ENCODE results near the gene MED13L. TPM values are rescaled to one million over a fixed set of nuclear protein-coding genes. Genes with fewer than 3 reads are reported as not detected.

Gene MED13L
- total and polyA plus RNA-seq, 9 donors, result 47.8 to 198 (median 156) TPM

GRCh38 chr12:115941362-115941761 lies 336.1 kb downstream of the MED13L start:
- no peaks in the 10 kb centered on the region for H3K27me3 ChIP-seq
- no peak overlapping the region for H3K4me3 ChIP-seq
- 88 to 93% (median 92%) methylated on average over 5 of the region's 5 CpGs for WGBS, 3 donors
- no peaks in the 10 kb centered on the region for H3K4me1 ChIP-seq (ENCODE audit: insufficient read depth)
- H3K36me3 ChIP-seq, result no peaks in the 10 kb centered on the region
- H3K27ac ChIP-seq, result no peak overlapping the region
- H3K9me3 ChIP-seq, result no peaks in the 10 kb centered on the region
- TF ChIP-seq CTCF (IDR thresholded peaks at IDR 0.05) (no peak), POLR2A (IDR thresholded peaks at IDR 0.05) (no peak), EP300 (IDR thresholded peaks at IDR 0.05) (no peak)
- intact Hi-C loops (cut with DNase I), result no loop called here
- no peak for DNase-seq

- 80 to 85% (median 84%) methylated on average over 1 of the region's 1 CpG for WGBS, 3 donors
- Histone ChIP-seq H3K27me3 (no peaks in the 10 kb centered on the region), H3K4me1 (ENCODE audit: insufficient read depth) (no peaks in the 10 kb centered on the region), H3K9me3 (no peaks in the 10 kb centered on the region), H3K27ac (no peak overlapping the region), H3K36me3 (no peaks in the 10 kb centered on the region), H3K4me3 (no peak overlapping the region)
- TF ChIP-seq CTCF (IDR thresholded peaks at IDR 0.05) (no peak), POLR2A (IDR thresholded peaks at IDR 0.05) (no peak), EP300 (IDR thresholded peaks at IDR 0.05) (no peak)
- DNase-seq, result no peak
- intact Hi-C loops (cut with DNase I), result no loop called here
These were observed 338.6 kb downstream of the MED13L start for GRCh38 chr12:115938794-115939377.

- DNase-seq, result no peak
- no peaks in the 10 kb centered on the region for H3K27me3 ChIP-seq
- no peaks in the 10 kb centered on the region for H3K36me3 ChIP-seq
- intact Hi-C loops (cut with DNase I), result no loop called here
- no peaks in the 10 kb centered on the region for H3K9me3 ChIP-seq
- no peak overlapping the region for H3K27ac ChIP-seq
- no peak overlapping the region for H3K4me3 ChIP-seq
- TF ChIP-seq POLR2A (IDR thresholded peaks at IDR 0.05), result no peak
- no peak for TF ChIP-seq EP300 (IDR thresholded peaks at IDR 0.05)
- TF ChIP-seq CTCF (IDR thresholded peaks at IDR 0.05), result no peak
- WGBS, 3 donors, result 52 to 84% (median 81%) methylated on average over 8 of the region's 8 CpGs
- no peaks in the 10 kb centered on the region for H3K4me1 ChIP-seq (ENCODE audit: insufficient read depth)
These were observed 340.2 kb downstream of the MED13L start for GRCh38 chr12:115936997-115937916.

GRCh38 chr12:115934877-115935276 lies 342.6 kb downstream of the MED13L start:
- no peak for TF ChIP-seq CTCF (IDR thresholded peaks at IDR 0.05)
- TF ChIP-seq POLR2A (IDR thresholded peaks at IDR 0.05), result no peak
- no peak for TF ChIP-seq EP300 (IDR thresholded peaks at IDR 0.05)
- H3K9me3 ChIP-seq, result no peaks in the 10 kb centered on the region
- intact Hi-C loops (cut with DNase I), result no loop called here
- no peak overlapping the region for H3K4me3 ChIP-seq
- no peaks in the 10 kb centered on the region for H3K4me1 ChIP-seq (ENCODE audit: insufficient read depth)
- H3K27ac ChIP-seq, result no peak overlapping the region
- DNase-seq, result no peak
- 89 to 98% (median 94%) methylated on average over 7 of the region's 7 CpGs for WGBS, 3 donors
- no peaks in the 10 kb centered on the region for H3K36me3 ChIP-seq
- H3K27me3 ChIP-seq, result no peaks in the 10 kb centered on the region
